GM12801 (cell line): Measurements from ENCODE around the gene PARP4.

Source experiments
- CTCF ChIP-seq: IDR thresholded peaks from one replicate; pipeline ENCODE4 v1.5.1; 2011; ENCODE audit warnings: control low read depth; ENCODE audit not compliant: insufficient read length; ENCODE audit errors: extremely low read depth

The PARP4 gene

GRCh38 chr13:24505756-24506155 is 6.8 kb downstream of the PARP4 start:
- TF ChIP-seq CTCF, result no peak

- no peak for TF ChIP-seq CTCF
These were observed 7.3 kb downstream of the PARP4 start for GRCh38 chr13:24505256-24505655.

DNA sequence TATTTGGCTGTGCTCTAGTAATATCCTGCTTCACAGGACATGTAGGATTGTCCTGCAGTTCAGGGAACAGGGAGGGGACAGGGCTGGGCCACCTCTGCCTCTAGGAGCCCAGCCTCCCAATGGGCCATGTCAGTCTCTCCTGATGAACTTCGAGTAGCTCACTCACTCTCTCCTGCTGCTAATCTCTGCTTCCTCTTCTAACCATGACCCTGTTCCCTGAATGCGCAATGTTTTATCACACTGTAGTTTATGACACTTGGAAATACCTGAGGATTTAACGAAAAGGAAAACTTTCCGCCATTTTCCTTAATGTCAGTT is 9.2 kb downstream of the PARP4 start:
- TF ChIP-seq CTCF, result no peak

DNA sequence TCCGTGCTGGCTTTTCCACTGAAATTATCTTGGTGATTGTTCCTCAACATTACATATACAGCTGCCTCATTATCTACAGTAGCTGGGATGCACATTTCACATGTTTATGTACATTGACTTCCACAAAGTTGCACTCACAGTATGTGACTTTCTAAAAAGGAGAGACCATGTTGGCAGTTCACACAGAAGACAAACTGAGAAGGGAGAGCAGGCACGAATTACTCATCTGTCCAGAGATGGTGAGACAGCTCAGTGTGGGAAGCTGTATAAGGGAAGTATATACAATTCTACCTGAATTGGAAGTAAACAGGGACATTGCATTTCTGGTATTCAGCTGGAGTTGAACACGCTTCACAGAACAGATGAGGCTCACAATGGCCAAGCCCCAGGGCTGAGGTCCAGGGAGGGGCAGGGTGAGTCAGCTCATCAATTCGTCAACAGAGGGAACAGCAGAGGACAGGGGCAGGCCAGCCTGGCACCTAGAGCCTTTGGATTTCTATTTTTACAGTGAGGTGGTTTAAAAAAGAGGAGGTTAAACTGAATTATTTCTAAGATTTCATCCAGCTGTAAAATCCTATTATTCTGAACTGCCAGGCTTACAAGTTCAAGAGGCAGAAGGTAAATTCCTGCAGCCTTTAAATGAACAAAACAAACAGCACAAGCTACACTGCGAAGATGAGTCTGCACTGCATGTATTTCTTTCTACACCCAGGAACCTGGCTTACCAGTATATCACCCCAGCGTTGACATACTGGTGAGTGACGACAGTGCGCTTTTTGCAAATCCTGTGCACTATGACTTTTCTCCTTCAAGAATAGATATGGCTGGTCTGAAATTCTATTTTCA is 9.8 kb downstream of the PARP4 start:
- TF ChIP-seq CTCF, result no peak

- TF ChIP-seq CTCF, result no peak
These were observed 11.6 kb downstream of the PARP4 start for GRCh38 chr13:24500977-24501376.

DNA sequence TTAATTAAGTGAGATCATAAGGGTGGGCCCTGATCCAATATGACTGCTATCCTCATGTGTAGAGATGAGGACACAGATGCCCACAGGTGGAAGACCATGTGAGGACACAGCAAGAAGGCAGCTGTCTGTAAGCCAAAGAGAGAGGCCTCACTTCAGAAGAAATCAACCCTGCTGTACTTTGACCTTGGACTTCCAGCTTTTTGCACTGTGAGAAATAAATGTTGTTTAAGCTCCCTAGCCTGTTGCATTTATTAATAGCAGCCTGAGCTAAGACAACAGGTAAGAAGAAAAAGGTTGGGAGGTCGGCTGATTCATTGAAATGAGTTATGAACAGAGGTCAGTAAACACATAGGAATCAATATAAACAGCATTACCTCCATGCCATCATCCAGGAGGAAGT is 14.8 kb downstream of the PARP4 start:
- TF ChIP-seq CTCF, result no peak

DNA sequence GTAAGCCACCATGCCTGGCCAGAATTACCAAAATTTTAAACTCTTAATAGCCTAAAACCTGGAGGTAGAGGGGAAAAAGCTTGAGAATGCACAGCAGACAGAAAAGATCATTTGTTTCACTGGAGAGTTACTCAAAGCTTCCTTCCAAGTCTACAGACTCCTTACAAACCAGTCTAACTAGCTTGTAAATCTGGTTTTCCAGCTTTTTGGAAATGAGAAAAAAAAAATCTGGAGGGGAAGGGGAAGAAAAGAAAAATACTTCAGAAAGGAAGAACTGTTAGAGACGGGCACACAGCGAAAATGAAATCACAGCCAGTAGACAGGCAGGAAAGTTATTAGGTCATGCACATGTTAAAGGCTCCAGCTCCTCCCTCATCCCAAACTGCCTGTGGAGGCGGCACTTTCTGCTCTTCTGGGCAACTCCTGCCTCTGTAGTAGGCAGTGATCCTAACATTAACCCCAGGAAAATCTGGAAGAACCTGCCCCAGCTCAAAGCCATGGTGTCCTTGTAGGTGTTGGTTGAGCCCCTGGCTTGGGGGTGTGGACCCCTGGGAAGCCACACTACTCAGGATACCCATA is 17.3 kb downstream of the PARP4 start:
- TF ChIP-seq CTCF, result no peak
